HG03039 (cell line): ENCODE measurements around the gene ASTN2.
A peak's percentile ranks its signal among the peaks of the same experiment; 100 is the strongest.
"Not testable (repeated sequence)": the region's sequence is repeated elsewhere in the genome, so short reads cannot be mapped to it uniquely, and the experiment has no call there.

ENCODE experiments used
- ATAC-seq: cut with Tn5 transposase; IDR thresholded peaks from one replicate; pipeline ENCODE4 v1.9.1; 2021; ENCODE audit warnings: mild to moderate bottlenecking, moderate library complexity; ENCODE audit not compliant: unreplicated experiment

Gene ASTN2

DNA sequence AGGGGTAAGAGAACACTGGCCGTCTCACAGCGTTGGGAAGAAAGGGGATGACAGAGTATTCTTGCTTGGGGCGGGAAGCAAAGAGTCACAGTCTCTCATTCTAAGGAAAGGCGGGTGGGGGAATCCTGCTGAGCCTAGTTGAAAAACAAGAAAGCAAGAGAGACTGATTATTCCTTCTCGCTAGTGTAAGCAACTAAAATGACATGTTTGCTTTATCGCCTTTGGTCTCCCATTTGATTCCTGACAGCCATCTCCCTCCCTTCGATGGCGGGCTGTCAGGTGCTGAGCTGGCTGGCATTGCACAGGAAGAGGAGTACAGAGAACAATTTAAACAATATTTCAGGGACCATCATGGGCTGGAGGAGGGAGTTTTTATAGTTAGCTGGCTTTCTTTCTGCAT is 331.3 kb downstream of the ASTN2 start:
- ATAC-seq: no peak

DNA sequence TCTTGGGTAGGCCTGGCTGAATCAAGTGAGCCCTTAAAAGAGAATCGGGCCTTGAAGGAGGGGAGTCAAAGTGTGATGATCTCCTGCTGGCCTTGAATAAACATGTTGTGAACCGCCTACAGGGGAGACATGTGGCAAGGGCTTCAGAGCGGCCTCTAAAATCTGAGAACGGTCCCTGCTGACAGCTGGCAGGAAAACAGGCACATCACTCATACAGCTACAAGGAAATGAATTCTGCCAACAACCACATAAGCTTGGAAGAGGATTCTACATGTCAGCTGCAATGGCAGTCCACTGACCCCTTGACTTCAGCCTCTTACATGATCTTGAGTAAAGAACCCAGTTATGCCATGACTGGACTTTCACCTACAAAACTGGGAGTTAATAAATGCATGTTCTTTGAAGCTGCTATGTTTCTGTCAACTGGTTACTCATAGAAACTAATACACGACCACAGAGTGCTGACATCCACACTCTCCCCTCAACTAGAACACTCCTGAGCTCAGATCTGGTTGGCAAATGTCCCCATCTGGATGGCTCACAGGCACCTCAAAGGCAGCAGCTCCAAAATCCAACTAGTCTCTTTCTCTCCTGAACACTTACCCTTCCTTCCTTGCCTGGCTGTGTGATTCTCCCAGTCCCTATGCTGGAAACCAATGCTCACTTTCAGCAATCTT is 333.1 kb downstream of the ASTN2 start:
- no peak for ATAC-seq

DNA sequence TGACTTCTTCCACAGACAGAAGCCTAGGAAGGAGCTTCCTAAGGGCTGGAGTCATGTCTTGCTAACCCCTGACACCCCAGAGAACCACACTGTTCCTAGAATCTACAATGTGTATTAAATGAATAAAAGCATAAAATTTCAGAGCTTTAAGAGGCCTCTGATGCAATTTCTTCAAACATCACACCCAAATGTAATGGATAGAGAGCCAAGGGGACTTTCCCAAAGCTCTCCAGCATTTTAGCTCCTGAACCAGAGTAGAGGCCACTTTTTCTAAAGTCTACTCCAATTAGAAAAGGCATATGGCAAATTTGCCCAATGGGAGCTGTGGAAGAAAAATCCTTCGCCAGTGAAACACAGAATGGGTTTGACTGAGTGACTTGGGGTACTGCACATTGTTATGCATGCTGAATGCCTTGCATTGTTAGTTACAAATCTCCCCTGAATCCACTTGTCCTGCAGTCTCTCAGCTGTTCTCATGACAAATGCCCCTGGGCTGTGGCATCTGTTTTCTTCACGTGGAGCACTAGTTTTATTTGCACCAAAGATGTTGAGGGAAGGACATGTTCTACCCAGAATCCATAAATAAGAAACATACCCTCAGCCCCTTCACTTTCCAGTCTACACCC is 334.0 kb downstream of the ASTN2 start:
- ATAC-seq: no peak

- ATAC-seq: no peak
Observed at GRCh38 chr9:117076571-117077290, 338.1 kb downstream of the ASTN2 start.

DNA sequence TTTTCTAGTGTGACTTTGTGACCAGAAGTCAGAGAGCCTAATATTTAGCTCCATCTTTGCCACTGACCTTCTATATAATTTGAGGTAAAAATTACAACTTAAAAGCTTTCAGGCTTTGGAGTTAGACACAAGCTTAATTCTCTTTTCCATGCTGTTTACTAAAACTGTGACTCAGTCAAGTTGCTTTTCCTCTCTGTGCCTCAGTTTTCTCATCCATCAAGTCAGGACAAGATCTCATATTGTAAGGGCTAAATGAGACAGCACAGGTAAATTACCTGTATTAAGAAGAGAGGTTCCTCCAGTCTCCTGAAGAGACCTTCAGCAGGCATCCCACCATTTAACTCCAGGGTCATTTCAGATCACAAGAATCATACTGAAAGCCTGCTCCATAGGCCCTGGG is 339.2 kb downstream of the ASTN2 start:
- ATAC-seq: no peak

DNA sequence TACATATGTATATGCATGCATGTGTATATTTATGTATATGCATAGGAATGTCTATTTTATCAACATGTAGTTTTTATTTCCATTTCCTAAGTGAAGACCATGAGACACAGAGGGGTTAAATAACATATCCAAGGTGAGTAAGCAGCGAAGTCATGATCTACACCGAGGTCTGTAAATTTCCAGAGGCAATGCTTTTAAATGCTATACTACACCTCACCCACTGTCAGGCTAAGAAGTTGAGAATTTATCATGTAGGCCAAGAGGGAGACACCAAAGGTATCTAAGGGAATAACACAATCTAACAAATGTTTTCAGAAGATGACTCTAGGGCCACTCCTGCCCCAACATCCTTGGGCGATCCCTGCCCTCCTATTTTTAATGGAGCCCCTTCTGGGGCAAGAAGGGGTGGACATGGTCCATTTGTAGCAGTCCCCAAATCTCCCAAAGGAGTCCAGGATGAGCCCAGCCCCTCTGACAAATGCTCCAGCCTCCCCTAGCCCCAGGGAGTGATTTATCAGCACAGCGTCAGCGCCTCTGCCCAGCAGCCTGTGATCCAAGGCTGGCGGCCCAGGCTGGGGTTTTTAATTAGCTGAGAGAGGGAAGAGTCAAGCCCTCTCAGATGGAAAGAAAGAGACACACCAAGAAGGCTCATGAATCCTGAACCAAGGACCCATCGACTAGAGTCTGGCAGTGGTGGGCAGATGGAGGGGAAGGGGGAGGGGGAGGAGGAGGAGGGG is 339.9 kb downstream of the ASTN2 start:
- ATAC-seq: no peak

DNA sequence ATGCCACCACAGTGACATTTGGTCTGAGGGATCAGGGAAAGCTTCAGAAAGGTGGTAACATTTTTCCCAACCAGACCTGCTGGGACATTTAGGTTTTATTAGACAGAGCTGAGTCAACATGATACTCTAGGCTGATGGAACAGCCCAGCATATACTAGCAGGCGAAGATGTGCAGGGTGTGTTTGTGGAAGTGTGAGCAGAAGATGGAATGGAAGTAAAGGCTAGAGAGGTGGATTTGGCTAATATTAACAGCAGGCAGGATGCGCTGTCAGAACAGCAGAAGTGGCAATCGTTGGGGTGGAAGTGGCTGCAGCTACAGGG is 340.6 kb downstream of the ASTN2 start:
- no peak for ATAC-seq

GRCh38 chr9:117073539-117074341 is 341.1 kb downstream of the ASTN2 start:
- ATAC-seq: no peak

GRCh38 chr9:117073071-117073470 is 341.8 kb downstream of the ASTN2 start:
- ATAC-seq: no peak

GRCh38 chr9:117072216-117072615 is 342.6 kb downstream of the ASTN2 start:
- no peak for ATAC-seq

GRCh38 chr9:117071673-117072207 is 343.1 kb downstream of the ASTN2 start:
- ATAC-seq: not testable (repeated sequence)

- no peak for ATAC-seq
Observed at GRCh38 chr9:117063721-117064471, 351.0 kb downstream of the ASTN2 start.

- ATAC-seq: no peak
Observed at GRCh38 chr9:117060963-117061362, 353.9 kb downstream of the ASTN2 start.

GRCh38 chr9:117050007-117050406 is 364.9 kb downstream of the ASTN2 start:
- no peak for ATAC-seq

DNA sequence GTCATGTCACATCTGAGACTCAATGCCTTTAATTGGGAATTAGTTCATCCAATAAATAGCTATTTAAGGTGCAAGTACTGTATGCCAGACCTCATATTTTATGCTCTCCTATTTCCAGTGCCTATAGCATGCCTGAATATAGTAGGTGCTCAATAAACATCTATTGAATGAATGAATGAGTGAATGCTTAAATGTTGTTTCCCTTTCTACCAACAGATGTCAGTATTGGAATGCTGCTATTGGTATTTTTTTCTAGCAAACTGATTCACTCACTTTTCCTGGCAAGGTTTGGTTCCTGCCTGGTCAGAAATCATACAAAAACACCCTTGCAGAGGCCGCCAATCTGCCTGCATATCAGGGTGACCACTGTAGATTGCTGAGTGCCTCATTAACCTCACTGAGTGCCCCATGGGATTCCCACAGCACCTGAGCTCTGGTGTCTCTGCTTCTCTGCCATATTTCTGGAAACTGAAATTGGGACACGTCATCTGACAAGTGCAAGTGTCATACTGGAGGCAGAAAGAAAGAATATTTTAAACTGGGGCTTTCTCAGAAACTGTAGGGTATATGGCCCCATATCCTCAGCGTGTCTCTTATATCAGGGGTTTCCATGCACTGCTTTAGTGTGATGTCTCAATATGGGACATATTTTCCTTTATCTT is 368.1 kb downstream of the ASTN2 start:
- ATAC-seq: peak; percentile 87

DNA sequence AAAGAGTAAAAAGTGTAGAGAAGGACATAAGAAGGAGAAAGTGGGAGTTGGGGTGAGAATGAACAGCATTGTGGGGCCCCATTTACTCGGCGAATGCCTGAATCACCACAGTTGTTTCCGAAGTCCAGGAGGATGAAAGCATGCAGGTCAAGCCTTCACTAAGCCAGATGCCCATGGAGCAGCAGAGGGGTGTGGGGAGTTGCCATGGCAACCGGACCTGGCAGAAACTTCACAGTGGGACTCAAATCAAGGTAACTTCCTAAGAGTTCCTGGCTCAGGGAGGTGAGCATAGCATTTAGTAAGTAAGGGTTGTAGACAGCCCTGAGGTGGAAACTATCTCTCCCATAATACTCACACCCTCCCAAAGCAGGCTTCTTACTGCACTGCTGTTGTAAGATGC is 370.6 kb downstream of the ASTN2 start:
- no peak for ATAC-seq

- no peak for ATAC-seq
Observed at GRCh38 chr9:117043159-117043558, 371.7 kb downstream of the ASTN2 start.

- ATAC-seq: no peak
Observed at GRCh38 chr9:117035546-117035945, 379.3 kb downstream of the ASTN2 start.

DNA sequence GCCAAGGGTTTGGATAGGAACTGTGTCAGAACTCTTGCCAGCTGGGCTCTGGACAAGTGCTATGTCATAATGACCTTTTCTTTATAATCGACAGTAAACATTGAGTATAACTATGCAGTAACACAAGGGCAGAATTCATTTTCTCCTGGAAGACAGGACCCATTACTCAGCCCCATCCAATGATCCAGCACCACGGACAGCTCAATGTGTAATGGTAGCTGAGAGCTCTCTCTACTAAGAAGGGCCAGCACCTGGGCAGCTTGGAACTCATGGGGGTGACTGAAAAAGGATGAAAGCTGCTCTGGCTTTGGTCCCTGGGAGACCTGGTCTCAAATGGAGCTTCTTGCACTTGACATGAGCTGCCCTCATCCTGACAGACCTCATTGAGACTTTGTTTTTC is 380.0 kb downstream of the ASTN2 start:
- ATAC-seq: no peak
